Measurements from ENCODE around the gene GAK. TPM values are rescaled to one million over a fixed set of nuclear protein-coding genes. Genes with fewer than 3 reads are reported as not detected.

Gene GAK
- total RNA-seq, 1 donor from 2014 or later: 86.9 TPM

- DNase-seq (ENCODE audit: low read depth) (no peak), FAIRE-seq (no peak)
- Histone ChIP-seq H4K20me1 (ENCODE audit: insufficient read depth, low read length) (peaks cover 34% of the 10 kb centered on the region), H3K4me3 (ENCODE audit: insufficient read depth, low read depth, low read length) (no peak overlapping the region), H3K27me3 (ENCODE audit: insufficient read depth, low read length) (no peaks in the 10 kb centered on the region), H3K9ac (ENCODE audit: low read length) (no peak overlapping the region), H3K4me1 (ENCODE audit: insufficient read depth, low read length) (peaks cover 6% of the 10 kb centered on the region), H2AFZ (ENCODE audit: low read depth, low read length) (no peak overlapping the region), H3K79me2 (ENCODE audit: insufficient read depth, low read length) (peaks cover 7% of the 10 kb centered on the region), H3K9me3 (ENCODE audit: insufficient read depth, low read depth, low read length) (no peaks in the 10 kb centered on the region), H3K36me3 (ENCODE audit: insufficient read depth, low read length) (no peaks in the 10 kb centered on the region), H3K27ac (ENCODE audit: low read depth, low read length) (no peak overlapping the region), H3K4me2 (ENCODE audit: low read length) (peak overlapping the region; percentile 19)
- H3K4me3 Mint-ChIP-seq (ENCODE audit: unreplicated experiment): no peak overlapping the region
- no peaks in the 10 kb centered on the region for H3K9me3 Mint-ChIP-seq (ENCODE audit: unreplicated experiment)
- TF ChIP-seq CTCF (IDR thresholded peaks at IDR 0.05; ENCODE audit: insufficient read depth, low read depth, low read length) (no peak), EZH2 (IDR thresholded peaks at IDR 0.05; ENCODE audit: insufficient read depth, low read length) (no peak)
- no peaks in the 10 kb centered on the region for H3K27me3 Mint-ChIP-seq (ENCODE audit: low read depth, unreplicated experiment)
- H3K4me1 Mint-ChIP-seq (ENCODE audit: low read depth, unreplicated experiment): no peaks in the 10 kb centered on the region
- H3K36me3 Mint-ChIP-seq (ENCODE audit: low read depth, unreplicated experiment): peaks cover 5% of the 10 kb centered on the region
- no peak overlapping the region for H3K27ac Mint-ChIP-seq (ENCODE audit: unreplicated experiment)
Measured at GRCh38 chr4:967113-968104, 35.3 kb upstream of the GAK start.

- no peaks in the 10 kb centered on the region for H3K27me3 Mint-ChIP-seq (ENCODE audit: low read depth, unreplicated experiment)
- no peak for TF ChIP-seq CTCF (IDR thresholded peaks at IDR 0.05; ENCODE audit: insufficient read depth, low read depth, low read length)
- H4K20me1 ChIP-seq (ENCODE audit: insufficient read depth, low read length): peaks cover 25% of the 10 kb centered on the region
- H3K27me3 ChIP-seq (ENCODE audit: insufficient read depth, low read length): no peaks in the 10 kb centered on the region
- DNase-seq (ENCODE audit: low read depth) (no peak), FAIRE-seq (no peak)
- no peaks in the 10 kb centered on the region for H3K9me3 ChIP-seq (ENCODE audit: insufficient read depth, low read depth, low read length)
- H3K4me3 Mint-ChIP-seq (ENCODE audit: unreplicated experiment): no peak overlapping the region
- H3K36me3 ChIP-seq (ENCODE audit: insufficient read depth, low read length): no peaks in the 10 kb centered on the region
- H3K4me1 ChIP-seq (ENCODE audit: insufficient read depth, low read length): no peaks in the 10 kb centered on the region
- no peaks in the 10 kb centered on the region for H3K4me1 Mint-ChIP-seq (ENCODE audit: low read depth, unreplicated experiment)
- H3K4me3 ChIP-seq (ENCODE audit: insufficient read depth, low read depth, low read length): no peak overlapping the region
- H3K9ac ChIP-seq (ENCODE audit: low read length): no peak overlapping the region
- H3K4me2 ChIP-seq (ENCODE audit: low read length): no peak overlapping the region
- no peaks in the 10 kb centered on the region for H3K9me3 Mint-ChIP-seq (ENCODE audit: unreplicated experiment)
- H3K79me2 ChIP-seq (ENCODE audit: insufficient read depth, low read length): no peaks in the 10 kb centered on the region
- no peak overlapping the region for H3K27ac Mint-ChIP-seq (ENCODE audit: unreplicated experiment)
- H3K36me3 Mint-ChIP-seq (ENCODE audit: low read depth, unreplicated experiment): peaks cover 5% of the 10 kb centered on the region
- H3K27ac ChIP-seq (ENCODE audit: low read depth, low read length): no peak overlapping the region
- no peak overlapping the region for H2AFZ ChIP-seq (ENCODE audit: low read depth, low read length)
Measured at GRCh38 chr4:966266-967112, 34.4 kb upstream of the GAK start.

Data from astrocyte (in vitro differentiated cells and primary cell).